Lower lobe of right lung (tissue), 2 donors: Measurements from ENCODE around the gene NIN. TPM values are rescaled to one million over a fixed set of nuclear protein-coding genes. Genes with fewer than 3 reads are reported as not detected.
"Not testable (repeated sequence)": the region's sequence is repeated elsewhere in the genome, so short reads cannot be mapped to it uniquely, and the experiment has no call there.

Source experiments
- ATAC-seq, 2 donors: fragments of 200-7000 bp; cut with Tn5 transposase; one replicate each; pipeline ENCODE4 v1.9.1; 2020 to 2022; ENCODE audit warnings: mild to moderate bottlenecking in 2 of 2, moderate library complexity in 2 of 2
- DNase-seq: peaks from one replicate; pipeline ENCODE4 v3.0.0-alpha.2; 2020
- H3K27ac ChIP-seq: fragments of 200-600 bp; one replicate; pipeline ENCODE4 v1.8.0; 2022
- H3K27me3 ChIP-seq: fragments of 200-600 bp; one replicate; pipeline ENCODE4 v1.8.0; 2022; ENCODE audit warnings: low read depth
- H3K36me3 ChIP-seq: fragments of 200-600 bp; one replicate; pipeline ENCODE4 v1.8.0; 2022; ENCODE audit warnings: mild to moderate bottlenecking
- H3K4me1 ChIP-seq: fragments of 200-600 bp; one replicate; pipeline ENCODE4 v1.8.0; 2022
- H3K4me3 ChIP-seq: fragments of 200-600 bp; one replicate; pipeline ENCODE4 v1.8.0; 2022; ENCODE audit warnings: mild to moderate bottlenecking
- H3K9me3 ChIP-seq: fragments of 200-600 bp; one replicate; pipeline ENCODE4 v1.8.0; 2022
- intact Hi-C: fragments of 100-400 bp; cut with DNase I; formaldehyde crosslinking; loops from one replicate; pipeline ENCODE4 v1.11.0; 2022
- total RNA-seq: library from RNA; stranded (reverse); fragmentation: NEBNext Ultra II Directional; extraction: Animal tissue kit (Norgen Biotek cat#: 25700); gene quantifications from one replicate; pipeline ENCODE4 v1.2.1, GENCODE V29; 2021
- TF ChIP-seq, protein P1 (sequence below): fragments of 200-600 bp; IDR thresholded peaks from one replicate; pipeline ENCODE4 v1.8.0; 2022; ENCODE audit warnings: antibody characterized with exemption, mild to moderate bottlenecking
- donor health status: DM: no; HTN: yes; CAD: no; lungs with severe emphysema.

NIN gene
- total RNA-seq, 1 donor from 2014 or later, result 45.9 TPM

DNA sequence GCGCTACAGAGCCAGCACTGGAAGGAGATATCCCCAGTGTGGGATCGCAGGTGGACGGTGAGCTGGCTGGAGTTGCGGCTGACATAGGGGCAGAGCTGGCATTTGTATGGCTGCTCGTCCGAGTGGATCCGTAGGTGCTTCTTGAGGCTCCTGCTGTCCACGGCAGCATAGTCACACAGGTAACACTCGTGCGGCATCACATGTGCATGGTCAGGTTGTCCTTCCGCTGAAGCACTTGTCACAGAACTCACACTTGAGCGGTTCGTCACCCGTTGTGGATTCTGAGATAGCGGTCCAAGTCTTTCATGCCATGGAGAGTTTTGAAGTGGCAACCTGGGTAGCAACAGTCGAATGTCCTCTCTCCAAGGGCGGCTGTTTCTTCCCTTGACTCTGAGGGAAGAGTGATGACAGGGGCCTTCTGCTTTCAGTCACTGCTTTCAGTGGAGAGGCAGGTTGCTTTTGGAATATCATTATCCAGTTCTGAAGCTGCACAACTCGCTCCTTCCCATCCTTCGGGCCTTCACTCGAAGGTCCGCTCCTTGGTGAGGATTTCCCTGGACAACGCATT, 125.9 kb downstream of the NIN start:
- no peak for ATAC-seq
- H3K4me3 ChIP-seq, result no peak overlapping the region
- H3K9me3 ChIP-seq, result no peaks in the 10 kb centered on the region
- peaks cover 3% of the 10 kb centered on the region for H3K27me3 ChIP-seq
- H3K27ac ChIP-seq, result no peak overlapping the region
- no peak for DNase-seq
- no peaks in the 10 kb centered on the region for H3K36me3 ChIP-seq
- TF ChIP-seq, protein P1, sequence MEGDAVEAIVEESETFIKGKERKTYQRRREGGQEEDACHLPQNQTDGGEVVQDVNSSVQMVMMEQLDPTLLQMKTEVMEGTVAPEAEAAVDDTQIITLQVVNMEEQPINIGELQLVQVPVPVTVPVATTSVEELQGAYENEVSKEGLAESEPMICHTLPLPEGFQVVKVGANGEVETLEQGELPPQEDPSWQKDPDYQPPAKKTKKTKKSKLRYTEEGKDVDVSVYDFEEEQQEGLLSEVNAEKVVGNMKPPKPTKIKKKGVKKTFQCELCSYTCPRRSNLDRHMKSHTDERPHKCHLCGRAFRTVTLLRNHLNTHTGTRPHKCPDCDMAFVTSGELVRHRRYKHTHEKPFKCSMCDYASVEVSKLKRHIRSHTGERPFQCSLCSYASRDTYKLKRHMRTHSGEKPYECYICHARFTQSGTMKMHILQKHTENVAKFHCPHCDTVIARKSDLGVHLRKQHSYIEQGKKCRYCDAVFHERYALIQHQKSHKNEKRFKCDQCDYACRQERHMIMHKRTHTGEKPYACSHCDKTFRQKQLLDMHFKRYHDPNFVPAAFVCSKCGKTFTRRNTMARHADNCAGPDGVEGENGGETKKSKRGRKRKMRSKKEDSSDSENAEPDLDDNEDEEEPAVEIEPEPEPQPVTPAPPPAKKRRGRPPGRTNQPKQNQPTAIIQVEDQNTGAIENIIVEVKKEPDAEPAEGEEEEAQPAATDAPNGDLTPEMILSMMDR, result no peak
- intact Hi-C loops, result no loop called here
- no peaks in the 10 kb centered on the region for H3K4me1 ChIP-seq

- Histone ChIP-seq H3K27me3 (peaks cover 3% of the 10 kb centered on the region), H3K27ac (no peak overlapping the region), H3K4me3 (no peak overlapping the region), H3K36me3 (no peaks in the 10 kb centered on the region), H3K9me3 (no peaks in the 10 kb centered on the region), H3K4me1 (no peaks in the 10 kb centered on the region)
- TF ChIP-seq, protein P1, result no peak
- ATAC-seq (no peak), DNase-seq (no peak)
- intact Hi-C loops, result no loop called here
These were observed 126.4 kb downstream of the NIN start for GRCh38 chr14:50704454-50705010.

DNA sequence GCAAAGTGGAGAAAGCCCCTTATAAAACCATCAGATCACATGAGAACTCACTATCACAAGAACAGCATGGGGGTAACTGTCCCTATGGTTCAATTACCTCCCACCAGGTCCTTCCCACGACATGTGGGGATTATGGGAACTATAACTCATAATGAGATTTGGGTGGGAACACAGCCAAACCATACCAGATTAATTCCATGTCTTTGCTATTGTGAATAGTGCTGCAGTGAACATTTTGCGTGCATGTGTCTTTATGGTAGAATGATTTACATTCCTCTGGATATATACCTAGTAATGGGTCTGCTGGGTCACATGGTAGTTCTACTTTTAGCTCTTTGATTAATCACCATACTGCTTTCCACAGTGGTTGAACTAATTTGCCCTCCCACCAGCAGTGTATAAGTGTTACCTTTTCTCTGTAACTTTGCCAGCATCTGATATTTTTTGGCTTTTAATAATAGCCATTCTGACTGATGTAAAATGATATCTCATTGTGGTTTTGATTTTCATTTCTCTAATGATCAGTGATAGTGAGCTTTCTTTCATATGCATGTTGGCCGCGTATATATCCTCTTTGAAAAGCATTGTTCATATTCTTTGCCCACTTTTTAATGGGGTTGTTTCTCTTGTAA, 133.2 kb downstream of the NIN start:
- TF ChIP-seq, protein P1, result no peak
- intact Hi-C loops, result no loop called here

GRCh38 chr14:50694260-50694659, 136.7 kb downstream of the NIN start:
- H3K4me3 ChIP-seq, H3K9me3 ChIP-seq, DNase-seq, H3K36me3 ChIP-seq, H3K4me1 ChIP-seq, H3K27ac ChIP-seq, intact Hi-C loops, H3K27me3 ChIP-seq, ATAC-seq: not testable (repeated sequence)

More for the DNA sequence above, 133.2 kb downstream of the NIN start:
- no peaks in the 10 kb centered on the region for H3K4me1 ChIP-seq
- H3K27ac ChIP-seq, result no peak overlapping the region
- no peaks in the 10 kb centered on the region for H3K9me3 ChIP-seq
- peaks cover 3% of the 10 kb centered on the region for H3K27me3 ChIP-seq
- DNase-seq (no peak), ATAC-seq (no peak)
- no peaks in the 10 kb centered on the region for H3K36me3 ChIP-seq
- H3K4me3 ChIP-seq, result no peak overlapping the region

- TF ChIP-seq, protein P1, result no peak
- ATAC-seq (no peak), DNase-seq (no peak)
These were observed 142.1 kb downstream of the NIN start for GRCh38 chr14:50688875-50689274.

GRCh38 chr14:50679674-50680073, 151.3 kb downstream of the NIN start:
- Histone ChIP-seq H3K4me3 (no peak overlapping the region), H3K4me1 (peaks cover 19% of the 10 kb centered on the region), H3K9me3 (no peaks in the 10 kb centered on the region), H3K36me3 (no peaks in the 10 kb centered on the region), H3K27ac (no peak overlapping the region), H3K27me3 (no peaks in the 10 kb centered on the region)
- ATAC-seq, result no peak
- TF ChIP-seq, protein P1, result no peak
- DNase-seq, result no peak
- intact Hi-C loops, result no loop called here

More at GRCh38 chr14:50688875-50689274, 142.1 kb downstream of the NIN start:
- intact Hi-C loops, result no loop called here
- Histone ChIP-seq H3K36me3 (no peaks in the 10 kb centered on the region), H3K9me3 (no peaks in the 10 kb centered on the region), H3K27me3 (no peaks in the 10 kb centered on the region), H3K4me1 (no peaks in the 10 kb centered on the region), H3K4me3 (no peak overlapping the region), H3K27ac (no peak overlapping the region)
